Sigmoid colon (tissue), 4 donors: ENCODE results near the gene POLN.

Experiments
- POLR2A ChIP-seq, 2 donors: fragments of 450-650 bp; IDR thresholded peaks; one replicate each; pipeline ENCODE4 v1.6.1; 2016; ENCODE audit warnings: antibody characterized with exemption in 2 of 2, mild to moderate bottlenecking in 2 of 2, moderate library complexity in 2 of 2
- POLR2AphosphoS5 ChIP-seq, 4 donors: sonication (generic); formaldehyde crosslinking; IDR thresholded peaks; one replicate each; pipeline ENCODE4 v1.6.1; 2017; ENCODE audit warnings: antibody characterized with exemption in 4 of 4
- TF ChIP-seq, protein P1 (sequence below), 4 experiments: fragments of 450-650 bp in 3 of 4; fragments of 200-600 bp in 1 of 4; IDR thresholded peaks; one replicate each; pipeline ENCODE4 v1.5.1; 2016 to 2019; ENCODE audit warnings: antibody characterized with exemption in 4 of 4, mild to moderate bottlenecking in 3 of 4, moderate library complexity in 2 of 4

GRCh38 chr4:2081540-2081939, 160.4 kb downstream of the POLN start:
- TF ChIP-seq, protein P1, sequence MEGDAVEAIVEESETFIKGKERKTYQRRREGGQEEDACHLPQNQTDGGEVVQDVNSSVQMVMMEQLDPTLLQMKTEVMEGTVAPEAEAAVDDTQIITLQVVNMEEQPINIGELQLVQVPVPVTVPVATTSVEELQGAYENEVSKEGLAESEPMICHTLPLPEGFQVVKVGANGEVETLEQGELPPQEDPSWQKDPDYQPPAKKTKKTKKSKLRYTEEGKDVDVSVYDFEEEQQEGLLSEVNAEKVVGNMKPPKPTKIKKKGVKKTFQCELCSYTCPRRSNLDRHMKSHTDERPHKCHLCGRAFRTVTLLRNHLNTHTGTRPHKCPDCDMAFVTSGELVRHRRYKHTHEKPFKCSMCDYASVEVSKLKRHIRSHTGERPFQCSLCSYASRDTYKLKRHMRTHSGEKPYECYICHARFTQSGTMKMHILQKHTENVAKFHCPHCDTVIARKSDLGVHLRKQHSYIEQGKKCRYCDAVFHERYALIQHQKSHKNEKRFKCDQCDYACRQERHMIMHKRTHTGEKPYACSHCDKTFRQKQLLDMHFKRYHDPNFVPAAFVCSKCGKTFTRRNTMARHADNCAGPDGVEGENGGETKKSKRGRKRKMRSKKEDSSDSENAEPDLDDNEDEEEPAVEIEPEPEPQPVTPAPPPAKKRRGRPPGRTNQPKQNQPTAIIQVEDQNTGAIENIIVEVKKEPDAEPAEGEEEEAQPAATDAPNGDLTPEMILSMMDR (IDR thresholded peaks at IDR 0.05): no peak
- TF ChIP-seq POLR2AphosphoS5 (IDR thresholded peaks at IDR 0.05): no peak
- no peak for TF ChIP-seq POLR2A (IDR thresholded peaks at IDR 0.05)
